ELR (cell line): ENCODE data around the gene RBPMS2.

Experiments
- DNase-seq: peaks from one replicate; pipeline ENCODE4 v3.0.0-alpha.2; 2015; ENCODE audit warnings: low read depth

Gene RBPMS2

GRCh38 chr15:64691896-64692565 is 83.4 kb downstream of the RBPMS2 start:
- no peak for DNase-seq

GRCh38 chr15:64690578-64691296 is 84.7 kb downstream of the RBPMS2 start:
- no peak for DNase-seq

- no peak for DNase-seq
Observed at GRCh38 chr15:64690008-64690407, 85.4 kb downstream of the RBPMS2 start.
